GM20431 (cell line): Measurements from ENCODE around the gene CCNG1.
"Not testable (repeated sequence)": the region's sequence is repeated elsewhere in the genome, so short reads cannot be mapped to it uniquely, and the experiment has no call there.

Experiments used
- in situ Hi-C: fragments of 300-500 bp; cut with MseI, MboI; formaldehyde crosslinking; loops from one replicate; pipeline ENCODE4 v1.15.0; 2020; ENCODE audit warnings: low sequenced_read_pairs; ENCODE audit not compliant: unreplicated experiment

Gene CCNG1

GRCh38 chr5:163439092-163439425 lies 1.7 kb downstream of the CCNG1 start:
- in situ Hi-C loops = no loop called here

DNA sequence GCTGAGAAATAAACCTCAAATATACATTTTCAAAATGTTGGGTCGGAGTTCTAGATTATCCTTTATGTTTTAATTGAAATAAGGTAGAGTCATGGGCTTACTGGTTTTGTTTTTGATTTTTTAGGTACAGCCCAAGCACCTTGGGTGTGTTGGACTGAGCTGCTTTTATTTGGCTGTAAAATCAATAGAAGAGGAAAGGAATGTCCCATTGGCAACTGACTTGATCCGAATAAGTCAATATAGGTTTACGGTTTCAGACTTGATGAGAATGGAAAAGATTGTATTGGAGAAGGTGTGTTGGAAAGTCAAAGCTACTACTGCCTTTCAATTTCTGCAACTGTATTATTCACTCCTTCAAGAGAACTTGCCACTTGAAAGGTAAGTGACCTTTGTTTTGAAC lies 3.6 kb downstream of the CCNG1 start:
- in situ Hi-C loops = no loop called here

GRCh38 chr5:163444526-163444925 lies 7.1 kb downstream of the CCNG1 start:
- in situ Hi-C loops = no loop called here

- in situ Hi-C loops = no loop called here
These were observed 8.0 kb downstream of the CCNG1 start for GRCh38 chr5:163445345-163445744.

- in situ Hi-C loops = no loop called here
These were observed 9.8 kb downstream of the CCNG1 start for GRCh38 chr5:163447191-163447590.

DNA sequence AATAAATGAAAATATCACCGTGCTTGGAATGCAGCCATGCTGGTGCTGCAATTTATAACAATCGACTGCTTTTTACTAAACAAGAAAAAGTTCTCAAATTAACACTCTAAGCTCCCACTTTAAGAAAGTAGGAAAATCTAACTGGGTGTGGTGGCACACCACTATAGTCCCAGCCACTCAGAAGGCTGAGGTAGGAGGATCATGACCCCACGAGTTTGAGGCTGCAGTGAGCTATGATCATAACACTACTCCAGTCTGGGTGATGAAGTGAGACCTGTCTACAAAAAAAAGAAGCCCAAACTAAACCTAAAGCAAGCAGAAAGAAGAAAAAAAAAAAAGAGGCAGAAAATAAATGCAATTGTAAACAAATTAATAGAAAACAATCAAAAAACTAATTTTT lies 10.5 kb downstream of the CCNG1 start:
- in situ Hi-C loops = no loop called here

DNA sequence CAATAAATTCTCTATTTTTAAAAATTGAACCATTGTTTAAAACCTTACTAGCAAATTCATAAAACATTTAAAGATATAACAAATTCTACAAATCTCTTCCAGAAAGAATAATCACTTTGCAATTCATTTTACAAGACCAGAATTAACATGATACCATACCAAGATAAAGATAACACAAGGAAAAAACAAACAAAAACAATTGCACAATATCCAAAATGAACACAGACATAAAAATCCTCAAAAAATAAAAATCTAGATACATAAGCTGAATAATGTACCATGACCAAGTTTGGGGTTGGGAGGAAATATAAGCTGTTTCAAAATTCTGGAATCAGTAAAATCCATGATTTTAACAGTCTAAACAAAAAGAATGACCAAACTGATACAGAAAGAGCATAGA lies 11.1 kb downstream of the CCNG1 start:
- in situ Hi-C loops = no loop called here

DNA sequence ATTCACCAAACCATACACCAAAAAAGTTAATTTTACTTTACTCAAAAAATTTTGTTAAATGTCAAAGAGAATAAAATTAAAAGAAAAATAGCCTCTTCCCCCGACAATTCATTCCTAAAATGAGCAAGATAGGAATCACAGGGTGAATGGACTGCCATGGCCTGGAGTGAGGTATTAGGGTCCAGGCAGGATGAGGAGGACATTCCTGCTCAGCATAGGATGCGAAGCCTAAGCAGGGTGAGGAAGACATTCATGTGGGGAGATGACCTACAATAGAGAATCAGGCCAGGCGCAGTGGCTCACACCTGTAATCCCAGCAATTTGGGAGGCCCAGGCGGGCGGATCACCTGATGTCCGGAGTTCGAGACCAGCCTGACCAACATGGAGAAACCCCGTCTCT lies 14.1 kb downstream of the CCNG1 start:
- in situ Hi-C loops = no loop called here

GRCh38 chr5:163453705-163454104 lies 16.3 kb downstream of the CCNG1 start:
- in situ Hi-C loops = no loop called here

DNA sequence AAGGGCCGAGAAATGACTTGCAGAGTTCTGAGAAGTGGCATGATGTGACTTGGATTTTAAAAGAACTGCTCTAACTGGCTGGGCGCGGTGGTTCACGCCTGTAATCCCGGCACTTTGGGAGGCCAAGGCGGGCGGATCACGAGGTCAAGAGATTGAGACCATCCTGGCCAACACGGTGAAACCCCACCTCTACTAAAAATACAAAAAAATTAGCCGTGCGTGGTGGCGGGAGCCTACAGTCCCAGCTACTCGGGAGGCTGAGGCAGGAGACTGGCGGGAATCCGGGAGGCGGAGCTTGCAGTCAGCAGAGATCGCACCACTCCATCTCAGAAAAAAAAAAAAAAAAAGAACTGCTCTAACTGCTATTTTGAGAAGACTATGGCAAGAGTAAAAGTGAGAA lies 18.0 kb downstream of the CCNG1 start:
- in situ Hi-C loops = not testable (repeated sequence)

- in situ Hi-C loops = no loop called here
These were observed 18.7 kb downstream of the CCNG1 start for GRCh38 chr5:163456029-163456589.

DNA sequence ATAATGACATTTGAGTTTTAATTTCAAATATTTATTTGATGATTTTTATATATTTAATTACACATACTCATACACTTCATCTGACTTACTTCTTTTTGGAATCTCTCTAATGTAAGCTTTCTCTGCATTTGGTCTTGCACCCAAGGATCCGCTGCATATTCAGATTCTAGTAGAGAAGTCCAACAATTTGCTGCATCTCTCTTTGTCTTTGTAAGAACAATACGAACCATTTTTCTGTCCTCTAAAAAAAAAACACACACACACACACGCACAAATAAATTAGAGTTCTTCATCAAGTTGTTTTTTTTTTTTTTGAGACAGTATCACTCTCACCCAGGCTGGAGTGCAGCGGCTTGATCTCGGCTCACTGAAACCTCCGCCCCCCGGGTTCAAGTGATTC lies 19.4 kb downstream of the CCNG1 start:
- in situ Hi-C loops = no loop called here

- in situ Hi-C loops = no loop called here
These were observed 21.5 kb downstream of the CCNG1 start for GRCh38 chr5:163458778-163459385.

GRCh38 chr5:163459462-163459818 lies 22.0 kb downstream of the CCNG1 start:
- in situ Hi-C loops = no loop called here

- in situ Hi-C loops = no loop called here
These were observed 22.6 kb downstream of the CCNG1 start, which contains the start of gene NUDCD2 for GRCh38 chr5:163459819-163460561. Gene NUDCD2 (minus strand): TSS chr5:163460102. CDS start chr5:163460050, 52 bp downstream.

DNA sequence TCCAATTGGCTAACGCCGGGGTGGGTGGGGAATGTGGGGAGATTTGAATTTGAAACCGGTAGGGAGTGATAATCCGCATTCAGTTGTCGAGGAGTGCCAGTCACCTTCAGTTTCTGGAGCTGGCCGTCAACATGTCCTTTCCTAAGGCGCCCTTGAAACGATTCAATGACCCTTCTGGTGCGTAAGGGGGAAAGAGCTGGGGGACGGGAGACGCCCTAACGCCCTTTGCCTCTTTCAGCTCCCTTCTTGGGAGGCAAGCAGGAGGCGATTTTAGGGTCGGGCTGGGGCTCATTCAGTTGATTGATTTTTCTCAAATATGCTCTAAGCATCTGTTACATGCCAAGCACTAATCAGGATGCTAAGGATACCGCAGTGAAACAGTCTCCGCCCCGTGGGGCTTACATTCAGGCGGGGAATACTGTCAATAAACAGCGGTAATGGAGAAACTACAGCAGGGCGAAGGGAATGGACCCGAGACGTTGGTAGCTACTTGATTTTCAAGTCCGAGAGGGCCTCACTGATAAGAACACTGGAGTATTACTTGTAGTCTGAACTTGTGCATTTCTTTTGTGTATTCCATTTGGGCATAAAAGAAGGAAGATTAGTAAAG lies 23.3 kb downstream of the CCNG1 start, which contains the start of gene HMMR:
TSS of gene HMMR (plus strand) at position 71 of the 610 bp plus-strand sequence. CDS start at position 132, 61 bp downstream.
- in situ Hi-C loops = no loop called here

DNA sequence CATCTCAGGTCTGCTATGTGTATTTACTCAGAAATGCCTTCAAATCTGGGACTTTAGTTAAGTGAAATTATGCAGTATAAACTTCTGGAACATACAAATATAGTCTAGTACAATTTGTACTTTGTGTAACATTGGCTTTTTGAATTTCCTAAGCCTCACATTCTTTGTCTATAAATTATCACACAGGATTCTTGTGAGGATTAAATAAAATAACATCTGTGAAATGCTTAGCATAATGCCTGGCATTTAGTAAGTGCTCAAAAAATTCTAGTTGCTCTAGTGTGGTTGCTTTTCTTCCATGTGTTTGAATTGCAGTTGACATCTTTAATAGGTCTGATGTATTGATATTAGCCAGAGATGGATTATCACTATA lies 25.7 kb downstream of the CCNG1 start:
- in situ Hi-C loops = no loop called here

GRCh38 chr5:163467682-163468081 lies 30.3 kb downstream of the CCNG1 start:
- in situ Hi-C loops = no loop called here

DNA sequence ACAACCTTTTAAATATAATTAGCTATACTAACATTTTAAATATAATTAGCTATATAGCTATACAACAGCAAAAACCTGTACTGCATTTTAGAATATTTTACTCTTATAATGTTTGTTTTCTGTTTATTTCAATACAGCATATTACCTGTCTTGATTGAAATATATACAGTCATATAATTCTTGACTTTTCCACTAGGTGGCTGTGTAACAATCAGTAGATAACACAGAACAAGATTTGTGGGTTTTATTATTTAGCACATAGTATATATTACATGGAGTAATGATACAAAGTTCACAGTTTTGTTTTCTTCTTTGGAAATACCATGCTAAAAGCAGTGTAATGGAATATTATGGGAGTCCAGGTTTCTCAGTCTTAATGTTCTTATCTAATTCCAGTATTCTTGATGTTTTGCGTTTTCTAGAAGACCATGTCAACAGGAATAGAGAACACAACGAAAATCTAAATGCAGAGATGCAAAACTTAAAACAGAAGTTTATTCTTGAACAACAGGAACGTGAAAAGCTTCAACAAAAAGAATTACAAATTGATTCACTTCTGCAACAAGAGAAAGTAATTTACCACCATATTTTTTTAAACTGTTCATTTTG lies 36.3 kb downstream of the CCNG1 start:
- in situ Hi-C loops = no loop called here

- in situ Hi-C loops = no loop called here
These were observed 38.0 kb downstream of the CCNG1 start for GRCh38 chr5:163475411-163475810.
